Activated CD4-positive, alpha-beta T cell treated with anti-CD3 and anti-CD28 coated beads, Interleukin-2, amount 10 ng/mL, durations not matched to agents 24 days and 14 days (primary cell): ENCODE measurements around the gene LZTS3. TPM values are rescaled to one million over a fixed set of nuclear protein-coding genes. Genes with fewer than 3 reads are reported as not detected.
"Not testable (repeated sequence)": the region's sequence is repeated elsewhere in the genome, so short reads cannot be mapped to it uniquely, and the experiment has no call there.

Experiments
- DNase-seq: peaks from one replicate; pipeline ENCODE4 v3.0.0; 2022
- H3K27ac Mint-ChIP-seq: one replicate; pipeline ENCODE4 v1.8.0; 2022; ENCODE audit warnings: mild to moderate bottlenecking, mixed read lengths
- H3K27me3 Mint-ChIP-seq: one replicate; pipeline ENCODE4 v1.8.0; 2022; ENCODE audit warnings: mixed read lengths
- H3K36me3 Mint-ChIP-seq: one replicate; pipeline ENCODE4 v1.8.0; 2022; ENCODE audit warnings: low read depth, mild to moderate bottlenecking, mixed read lengths
- H3K4me1 Mint-ChIP-seq: one replicate; pipeline ENCODE4 v1.8.0; 2021; ENCODE audit warnings: mixed read lengths
- H3K4me3 Mint-ChIP-seq: one replicate; pipeline ENCODE4 v1.8.0; 2022; ENCODE audit warnings: mild to moderate bottlenecking, moderate library complexity, mixed read lengths
- H3K9me3 Mint-ChIP-seq: one replicate; pipeline ENCODE4 v1.8.0; 2021; ENCODE audit warnings: mixed read lengths
- intact Hi-C: fragments of 100-400 bp; cut with micrococcal nuclease; formaldehyde crosslinking; loops from one replicate; pipeline ENCODE4 v1.15.1; 2023
- total RNA-seq: library from RNA; stranded (reverse); gene quantifications from 2 replicates; pipeline ENCODE4 v1.2.3, GENCODE V29; 2022

LZTS3 gene
- total RNA-seq, 1 donor from 2014 or later, result 0.54 TPM

DNA sequence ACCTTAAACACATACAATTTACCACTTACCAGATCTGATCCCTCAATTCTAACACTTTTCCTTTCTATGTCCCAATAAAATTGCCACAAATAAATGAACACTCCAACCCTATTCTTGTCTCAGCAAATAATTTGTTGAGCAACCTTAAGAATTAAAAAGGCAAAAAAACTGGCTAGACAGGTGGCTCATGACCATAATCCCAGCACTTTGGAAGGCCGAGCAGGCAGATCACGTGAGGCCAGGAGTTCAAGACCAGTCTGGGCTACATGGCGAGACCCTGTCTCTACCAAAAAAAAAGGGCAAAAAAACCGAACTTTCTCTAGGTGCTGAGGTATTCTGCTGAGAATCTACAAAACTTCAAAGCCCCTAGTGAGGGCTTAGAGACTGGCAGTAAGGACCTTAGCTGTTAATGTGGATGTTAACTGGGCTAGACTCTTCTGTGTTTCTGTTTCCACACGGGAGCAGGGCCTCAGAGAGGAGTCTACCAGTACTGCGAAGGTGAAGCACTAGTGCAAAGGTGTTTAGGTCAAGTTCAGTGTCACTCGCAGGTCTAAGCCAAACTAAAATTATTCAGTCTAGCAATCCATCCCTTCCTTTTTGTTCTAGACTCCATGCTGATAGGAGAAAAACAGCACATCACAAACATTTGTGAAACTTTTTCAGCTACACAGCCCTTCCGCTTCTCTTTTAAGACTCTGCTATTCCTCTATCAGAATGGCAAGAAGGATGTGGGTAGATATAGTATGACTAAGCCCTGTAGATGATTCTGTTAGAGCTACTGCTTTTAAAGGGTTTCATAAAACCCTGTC lies 16.3 kb downstream of the LZTS3 start:
- no peaks in the 10 kb centered on the region for H3K27me3 Mint-ChIP-seq
- peak overlapping the region; percentile 92 for H3K4me3 Mint-ChIP-seq
- DNase-seq, result peak; percentile 77
- intact Hi-C loops, result loop anchor here (2.0 to 5.0 kb wide), 5 partner anchors 34 to 685 kb away; partner anchors contain the start of genes ATRN, DDRGK1 and SNRPB
- H3K4me1 Mint-ChIP-seq, result peaks cover 44% of the 10 kb centered on the region
- peak overlapping the region; percentile 81 for H3K27ac Mint-ChIP-seq
- peaks cover 23% of the 10 kb centered on the region for H3K36me3 Mint-ChIP-seq
- H3K9me3 Mint-ChIP-seq, result no peaks in the 10 kb centered on the region

DNA sequence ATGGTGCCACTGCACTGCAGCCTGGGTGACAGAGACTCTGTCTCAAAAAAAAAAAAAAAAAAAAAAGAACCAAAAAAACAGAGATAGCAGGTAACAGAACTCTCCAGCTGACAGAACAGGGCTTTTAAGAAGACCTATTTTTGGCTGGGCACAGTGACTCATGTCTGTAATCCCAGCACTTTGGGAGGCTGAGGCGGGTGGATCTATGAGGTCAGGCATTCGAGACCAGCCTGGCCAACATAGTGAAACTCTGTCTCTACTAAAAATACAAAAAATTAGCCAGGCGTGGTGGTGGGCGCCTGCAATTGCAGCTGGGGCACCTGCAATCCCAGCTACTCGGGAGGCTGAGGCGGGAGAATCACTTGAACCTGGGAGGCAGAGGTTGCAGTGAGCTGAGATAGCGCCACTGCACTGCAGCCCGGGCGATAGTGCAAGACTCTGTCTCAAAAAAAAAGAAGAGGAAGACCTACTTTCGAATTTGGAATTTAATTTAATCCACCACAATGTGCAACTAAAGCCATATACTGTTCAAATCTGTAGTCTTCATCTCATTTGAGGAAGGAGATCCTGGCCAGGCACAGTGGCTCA lies 21.2 kb downstream of the LZTS3 start:
- H3K4me3 Mint-ChIP-seq, DNase-seq, intact Hi-C loops, H3K9me3 Mint-ChIP-seq, H3K27me3 Mint-ChIP-seq: not testable (repeated sequence)
- Mint-ChIP-seq H3K27ac (peak overlapping the region; percentile 41), H3K36me3 (peaks cover 47% of the 10 kb centered on the region), H3K4me1 (peaks cover 40% of the 10 kb centered on the region)

DNA sequence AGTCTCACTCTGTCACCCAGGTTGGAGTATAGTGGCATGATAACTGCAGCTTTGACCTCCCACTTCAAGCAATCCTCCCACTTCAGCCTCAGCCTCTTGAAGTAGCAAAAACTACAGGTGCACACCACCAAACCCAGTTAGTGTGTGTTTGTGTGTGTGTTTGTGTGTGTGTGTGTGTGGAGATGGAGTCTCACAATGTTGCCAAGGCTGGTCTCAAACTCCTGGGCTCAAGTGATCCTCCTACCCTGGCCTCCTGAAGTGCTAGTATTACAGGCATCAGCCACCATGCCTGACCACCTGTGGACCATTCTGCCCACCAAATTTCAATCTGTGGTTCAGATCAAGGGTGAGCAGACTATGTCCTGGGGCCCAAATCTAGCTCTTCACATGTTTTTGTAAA lies 22.4 kb downstream of the LZTS3 start:
- DNase-seq, result no peak
- Mint-ChIP-seq H3K9me3 (no peaks in the 10 kb centered on the region), H3K27ac (no peak overlapping the region), H3K27me3 (no peaks in the 10 kb centered on the region), H3K4me1 (peaks cover 32% of the 10 kb centered on the region), H3K4me3 (no peak overlapping the region), H3K36me3 (peaks cover 53% of the 10 kb centered on the region)
- intact Hi-C loops, result no loop called here

DNA sequence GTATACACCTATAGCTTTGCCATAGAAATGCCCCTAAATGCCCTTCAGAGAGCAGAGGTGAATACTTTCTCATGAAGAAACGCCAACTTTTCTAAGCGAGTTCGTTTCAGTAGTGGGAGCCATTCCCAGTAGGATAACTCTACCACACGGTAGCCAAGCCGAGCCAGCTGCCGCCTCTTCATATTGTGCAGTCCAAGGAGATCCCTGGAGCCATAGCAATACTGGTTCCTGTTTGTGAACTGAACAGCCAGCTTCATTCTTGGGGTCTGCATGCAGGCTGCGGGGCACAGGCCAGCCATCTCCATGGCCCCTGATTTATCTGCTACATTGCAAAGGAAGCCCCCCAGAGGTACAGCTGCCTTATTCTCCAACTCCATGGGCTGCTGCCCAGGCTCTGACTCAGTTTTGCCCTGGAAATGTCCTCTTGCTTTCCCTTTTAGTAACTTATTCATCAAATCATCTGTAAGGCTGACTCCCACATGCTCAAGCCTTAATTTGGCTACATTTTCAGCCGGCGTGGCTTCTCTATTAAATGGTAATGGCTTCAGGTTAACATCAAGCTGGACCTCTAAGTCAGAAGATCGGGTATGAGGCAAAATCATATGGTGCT lies 26.5 kb downstream of the LZTS3 start:
- Mint-ChIP-seq H3K4me1 (peaks cover 15% of the 10 kb centered on the region), H3K9me3 (peaks cover 3% of the 10 kb centered on the region), H3K36me3 (peaks cover 53% of the 10 kb centered on the region), H3K27ac (no peak overlapping the region), H3K27me3 (no peaks in the 10 kb centered on the region), H3K4me3 (no peak overlapping the region)
- intact Hi-C loops, result no loop called here
- no peak for DNase-seq

DNA sequence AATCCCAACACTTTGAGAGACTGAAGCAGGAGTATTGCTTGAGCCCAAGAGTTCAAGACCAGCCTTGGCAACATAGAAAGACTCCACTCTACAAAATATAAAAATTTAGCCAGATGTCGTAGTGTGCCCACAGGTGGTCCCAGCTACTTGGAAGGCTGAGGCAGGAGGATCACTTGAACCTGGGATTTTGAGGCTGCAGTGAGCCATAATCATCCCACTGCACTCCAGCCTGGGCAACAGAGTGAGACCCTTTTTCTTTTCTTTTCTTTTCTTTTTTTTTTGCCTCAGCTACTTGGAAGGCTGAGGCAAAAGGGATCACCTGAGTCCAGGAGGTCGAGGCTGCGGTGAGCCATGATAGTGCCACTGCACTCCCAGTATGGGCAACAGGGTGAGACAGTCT lies 31.6 kb downstream of the LZTS3 start:
- no peak for DNase-seq
- no peak overlapping the region for H3K27ac Mint-ChIP-seq
- no peaks in the 10 kb centered on the region for H3K27me3 Mint-ChIP-seq
- intact Hi-C loops, result no loop called here
- peaks cover 4% of the 10 kb centered on the region for H3K4me1 Mint-ChIP-seq
- H3K36me3 Mint-ChIP-seq, result peaks cover 32% of the 10 kb centered on the region
- H3K4me3 Mint-ChIP-seq, result no peak overlapping the region
- peaks cover 3% of the 10 kb centered on the region for H3K9me3 Mint-ChIP-seq

DNA sequence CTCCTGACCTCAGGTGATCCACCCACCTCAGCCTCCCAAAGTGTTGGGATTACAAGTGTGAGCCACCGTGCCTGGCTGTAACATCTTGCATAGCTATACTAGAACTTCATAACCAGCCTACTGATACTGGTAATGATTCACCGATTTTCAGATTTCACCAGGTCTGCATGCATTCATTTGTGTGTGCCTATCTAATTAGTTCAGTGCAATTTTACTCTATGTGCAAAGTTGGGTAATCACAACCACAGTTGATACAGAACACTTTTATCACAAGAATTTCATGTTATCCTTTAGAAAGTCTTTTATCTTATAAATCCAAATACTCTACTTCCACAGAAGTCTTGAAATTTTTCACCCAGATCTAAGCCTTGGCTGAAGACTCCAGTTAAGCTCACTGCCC lies 35.9 kb downstream of the LZTS3 start:
- no peak for DNase-seq
- Mint-ChIP-seq H3K4me3 (no peak overlapping the region), H3K27me3 (no peaks in the 10 kb centered on the region), H3K36me3 (peaks cover 9% of the 10 kb centered on the region), H3K27ac (no peak overlapping the region), H3K4me1 (peaks cover 4% of the 10 kb centered on the region), H3K9me3 (no peaks in the 10 kb centered on the region)
- intact Hi-C loops, result no loop called here

DNA sequence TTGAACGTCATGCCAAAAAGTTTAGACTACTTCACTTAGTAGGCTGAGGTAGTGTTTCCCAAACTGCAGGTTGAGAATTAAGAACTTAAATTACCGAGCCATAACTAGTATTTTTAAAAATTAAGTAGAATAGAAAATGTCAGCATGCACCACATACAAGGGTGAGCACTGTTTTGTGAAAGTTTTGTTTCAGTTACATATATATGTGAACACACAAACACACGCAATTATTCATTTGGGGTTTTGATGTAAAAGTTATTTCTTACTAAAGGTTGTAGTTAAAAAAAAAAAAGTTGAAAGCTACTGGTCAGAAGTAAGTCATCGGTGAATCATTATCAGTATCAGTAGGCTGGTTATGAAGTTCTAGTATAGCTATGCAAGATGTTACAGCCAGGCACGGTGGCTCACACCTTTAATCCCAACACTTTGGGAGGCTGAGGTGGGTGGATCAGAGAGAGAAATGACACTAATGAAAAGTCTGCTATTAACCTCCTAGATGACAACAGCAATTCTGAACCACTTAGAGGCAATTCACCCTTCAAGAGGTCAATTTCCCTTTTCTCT lies 37.8 kb downstream of the LZTS3 start:
- H3K27me3 Mint-ChIP-seq, result no peaks in the 10 kb centered on the region
- DNase-seq, result no peak
- H3K4me3 Mint-ChIP-seq, result no peak overlapping the region
- no peak overlapping the region for H3K27ac Mint-ChIP-seq
- peaks cover 3% of the 10 kb centered on the region for H3K4me1 Mint-ChIP-seq
- no peaks in the 10 kb centered on the region for H3K9me3 Mint-ChIP-seq
- intact Hi-C loops, result no loop called here
- H3K36me3 Mint-ChIP-seq, result peaks cover 9% of the 10 kb centered on the region

DNA sequence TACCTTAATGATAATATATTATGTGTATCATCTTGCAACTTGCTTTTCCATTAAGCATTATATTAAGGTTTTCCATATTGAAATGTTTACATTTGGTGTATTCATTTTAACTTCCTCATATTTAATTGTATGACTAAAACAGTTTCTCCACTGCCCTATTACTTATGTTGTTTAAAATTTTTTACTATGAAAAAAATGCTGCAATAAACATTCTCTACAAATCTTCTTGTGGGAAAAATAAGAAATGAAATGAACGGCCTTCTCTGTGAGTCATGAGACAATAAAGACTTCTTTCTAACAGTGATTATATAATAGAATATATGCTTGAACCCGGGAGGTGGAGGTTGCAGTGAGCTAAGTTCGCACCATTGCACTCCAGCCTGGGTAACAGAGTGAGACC lies 39.2 kb downstream of the LZTS3 start:
- Mint-ChIP-seq H3K9me3 (no peaks in the 10 kb centered on the region), H3K4me1 (peaks cover under 1% of the 10 kb centered on the region), H3K4me3 (no peak overlapping the region), H3K36me3 (peaks cover 5% of the 10 kb centered on the region), H3K27me3 (no peaks in the 10 kb centered on the region), H3K27ac (no peak overlapping the region)
- intact Hi-C loops, result no loop called here
- DNase-seq, result no peak

DNA sequence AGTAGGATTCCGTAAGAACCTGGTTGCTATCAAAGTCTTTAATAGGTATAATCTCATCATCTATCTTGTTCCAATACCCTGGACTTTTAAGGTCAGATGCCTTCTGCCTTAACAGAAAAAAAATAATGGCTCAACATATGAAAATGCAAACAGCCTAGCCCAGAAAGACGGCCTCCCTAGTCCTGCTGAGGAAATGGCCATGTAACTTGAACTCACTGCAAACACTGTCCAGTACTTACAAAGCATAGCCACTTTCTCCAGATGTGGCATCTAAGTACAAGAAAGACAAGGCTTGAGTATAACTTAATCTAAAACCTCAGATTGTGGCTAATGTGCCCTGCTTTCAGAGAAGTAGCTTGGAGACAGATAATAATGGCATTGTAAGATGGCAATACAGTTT lies 40.2 kb downstream of the LZTS3 start:
- no peak overlapping the region for H3K4me3 Mint-ChIP-seq
- H3K4me1 Mint-ChIP-seq, result peaks cover 3% of the 10 kb centered on the region
- peaks cover 3% of the 10 kb centered on the region for H3K36me3 Mint-ChIP-seq
- DNase-seq, result no peak
- no peaks in the 10 kb centered on the region for H3K9me3 Mint-ChIP-seq
- H3K27me3 Mint-ChIP-seq, result no peaks in the 10 kb centered on the region
- intact Hi-C loops, result no loop called here
- no peak overlapping the region for H3K27ac Mint-ChIP-seq

DNA sequence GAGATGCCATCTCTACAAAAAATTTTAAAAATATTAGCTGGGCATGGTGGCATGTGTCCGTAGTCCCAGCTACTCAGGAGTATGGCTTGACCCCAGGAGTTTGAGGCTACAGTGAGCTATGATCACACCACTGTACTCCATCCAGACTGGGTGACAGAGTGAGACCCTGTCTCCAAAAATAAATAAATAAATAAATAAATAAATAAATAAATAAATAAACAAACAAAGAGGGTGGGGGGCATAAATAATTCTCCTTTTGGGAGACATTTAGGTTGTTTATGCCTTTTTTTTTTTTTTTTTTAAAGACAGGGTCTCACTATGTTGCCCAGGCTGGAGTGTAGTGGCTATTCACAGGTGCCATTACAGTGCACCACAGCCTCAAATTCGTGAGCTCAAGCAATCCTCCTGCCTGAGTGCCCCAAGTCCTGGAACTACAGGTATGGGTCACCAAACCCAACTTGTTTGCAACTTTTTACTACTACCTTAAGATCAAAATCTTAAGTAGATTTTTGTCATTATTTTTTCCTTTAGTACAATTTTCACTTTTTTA lies 43.2 kb downstream of the LZTS3 start:
- intact Hi-C loops, result no loop called here
- H3K36me3 Mint-ChIP-seq, result peaks cover 10% of the 10 kb centered on the region
- no peak overlapping the region for H3K27ac Mint-ChIP-seq
- H3K27me3 Mint-ChIP-seq, result no peaks in the 10 kb centered on the region
- no peaks in the 10 kb centered on the region for H3K9me3 Mint-ChIP-seq
- no peak overlapping the region for H3K4me3 Mint-ChIP-seq
- H3K4me1 Mint-ChIP-seq, result peaks cover 3% of the 10 kb centered on the region
- no peak for DNase-seq

DNA sequence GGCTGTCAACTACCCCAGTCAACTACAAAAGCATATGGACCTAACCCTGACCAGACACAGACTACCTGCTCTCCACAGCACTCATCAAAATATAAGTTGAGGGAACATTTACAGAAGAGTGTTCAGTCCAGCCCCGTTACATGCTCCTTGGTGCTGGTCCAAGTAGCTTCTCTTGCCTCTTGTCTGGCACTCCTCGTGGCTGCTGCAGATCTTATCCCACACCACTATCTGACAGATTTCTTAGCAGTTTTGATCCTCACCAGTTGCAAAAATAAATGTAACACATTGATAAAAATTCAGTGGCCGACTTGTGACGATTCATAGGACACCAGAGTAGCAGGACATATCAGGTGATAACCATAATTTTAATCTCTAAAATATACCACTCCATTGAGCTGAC lies 44.3 kb downstream of the LZTS3 start:
- Mint-ChIP-seq H3K36me3 (peaks cover 16% of the 10 kb centered on the region), H3K4me1 (peaks cover 5% of the 10 kb centered on the region), H3K9me3 (no peaks in the 10 kb centered on the region), H3K27ac (no peak overlapping the region), H3K4me3 (no peak overlapping the region), H3K27me3 (no peaks in the 10 kb centered on the region)
- no peak for DNase-seq
- intact Hi-C loops, result no loop called here

DNA sequence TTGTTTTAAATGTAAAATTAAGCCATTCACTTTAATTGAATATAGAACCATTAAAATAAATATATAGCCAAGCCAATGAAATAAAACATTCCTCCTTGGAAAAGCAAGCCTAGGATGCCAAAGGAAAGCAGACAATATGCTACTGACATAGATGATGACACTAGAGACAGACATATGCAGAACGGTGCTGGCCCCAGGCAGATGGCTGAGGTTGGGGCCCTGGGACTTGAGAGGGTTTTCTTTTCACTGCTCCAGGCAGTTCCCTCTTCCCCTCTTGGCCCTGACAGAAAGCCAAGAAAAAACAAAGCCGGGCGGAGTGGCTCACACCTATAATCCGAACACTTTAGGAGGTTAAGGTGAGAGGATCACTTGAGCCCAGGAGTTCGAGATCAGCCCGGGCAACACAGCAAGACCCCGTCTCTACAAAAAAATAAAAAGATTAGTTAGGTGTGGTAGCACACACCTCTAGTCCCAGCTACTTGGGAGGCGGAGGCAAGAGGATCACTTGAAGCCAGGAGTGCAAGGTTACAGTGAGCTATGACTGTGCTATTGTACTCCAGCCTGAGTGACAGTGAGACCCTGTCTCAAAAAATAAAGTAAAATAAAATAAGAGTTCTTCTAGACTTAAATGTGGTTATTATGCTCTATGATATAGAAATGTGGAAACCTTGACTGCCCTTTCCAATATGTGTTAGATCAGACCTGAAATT lies 44.9 kb downstream of the LZTS3 start:
- Mint-ChIP-seq H3K4me3 (no peak overlapping the region), H3K9me3 (no peaks in the 10 kb centered on the region), H3K27ac (no peak overlapping the region), H3K36me3 (peaks cover 20% of the 10 kb centered on the region), H3K27me3 (no peaks in the 10 kb centered on the region), H3K4me1 (peaks cover 7% of the 10 kb centered on the region)
- DNase-seq, result no peak
- intact Hi-C loops, result no loop called here

DNA sequence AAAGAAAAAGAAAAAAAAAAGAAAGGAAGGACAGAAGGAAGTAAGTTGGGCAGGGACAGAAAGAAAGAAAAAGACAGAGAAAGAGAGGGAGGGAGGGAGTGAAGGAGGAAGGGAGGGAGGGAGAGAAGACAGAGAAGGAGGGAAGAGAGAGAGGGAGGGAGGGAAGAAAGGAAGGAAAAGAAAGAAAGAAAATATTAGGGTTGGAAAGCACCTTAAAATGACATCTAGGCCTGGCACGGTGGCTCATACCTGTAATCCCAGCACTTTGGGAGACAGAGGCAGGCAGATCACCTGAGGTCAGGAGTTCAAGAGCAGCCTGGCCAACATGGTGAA lies 46.9 kb downstream of the LZTS3 start:
- peaks cover 39% of the 10 kb centered on the region for H3K36me3 Mint-ChIP-seq
- no peak for DNase-seq
- no peaks in the 10 kb centered on the region for H3K9me3 Mint-ChIP-seq
- no peak overlapping the region for H3K4me3 Mint-ChIP-seq
- no peak overlapping the region for H3K27ac Mint-ChIP-seq
- intact Hi-C loops, result no loop called here
- no peaks in the 10 kb centered on the region for H3K27me3 Mint-ChIP-seq
- peaks cover 26% of the 10 kb centered on the region for H3K4me1 Mint-ChIP-seq
